CD4-positive, alpha-beta T cell (primary cell): ENCODE results near the gene LDHA. TPM values are rescaled to one million over a fixed set of nuclear protein-coding genes. Genes with fewer than 3 reads are reported as not detected.

Experiments
- ATAC-seq: fragments of 200-7000 bp; cut with Tn5 transposase; one replicate; pipeline ENCODE4 v1.10.0; 2022; ENCODE audit warnings: mild to moderate bottlenecking; ENCODE audit not compliant: poor library complexity
- CTCF ChIA-PET: fragments of 350-600 bp; sonication (Branson Sonifier 250); formaldehyde crosslinking; loops from one replicate; lab custom pipeline; 2021; ENCODE audit warnings: antibody characterized with exemption, inconsistent platforms; lab: Charles Lee
- POLR2A ChIA-PET: fragments of 350-600 bp; sonication (Branson Sonifier 250); formaldehyde crosslinking; loops from one replicate; lab custom pipeline; 2021; ENCODE audit warnings: antibody characterized with exemption, inconsistent platforms; lab: Charles Lee
- DNase-seq, 14 experiments: peaks; one replicate each; pipeline ENCODE4 v3.0.0-alpha.2; 2013 to 2020; ENCODE audit warnings: mixed read lengths in 2 of 14
- H3K27ac ChIP-seq, 2 donors: one replicate each; pipeline versions ENCODE4 v1.5.1 to v1.7.0; 2013; ENCODE audit warnings: low read length in 2 of 2, low read depth in 1 of 2, mild to moderate bottlenecking in 1 of 2
- H3K27me3 ChIP-seq, 2 experiments: 1 replicate in 1 of 2; 2 replicates in 1 of 2; pipeline versions ENCODE4 v1.6.1 to v1.7.0; 2013; ENCODE audit warnings: low read length in 2 of 2, control low read depth in 1 of 2, mild to moderate bottlenecking in 1 of 2, moderate library complexity in 1 of 2; ENCODE audit not compliant: insufficient read depth in 2 of 2, control insufficient read depth in 1 of 2
- H3K36me3 ChIP-seq: one replicate; pipeline ENCODE4 v1.6.1; 2013; ENCODE audit warnings: low read length, control low read depth; ENCODE audit not compliant: insufficient read depth
- H3K4me1 ChIP-seq: one replicate; pipeline ENCODE4 v1.6.1; 2013; ENCODE audit warnings: low read length, control low read depth; ENCODE audit not compliant: insufficient read depth
- H3K4me3 ChIP-seq: one replicate; pipeline ENCODE4 v1.5.1; 2013; ENCODE audit warnings: mild to moderate bottlenecking, low read length, moderate library complexity
- H3K9me3 ChIP-seq, 2 experiments: 1 replicate in 1 of 2; 2 replicates in 1 of 2; pipeline versions ENCODE4 v1.6.1 to v1.7.0; 2013; ENCODE audit warnings: low read length in 2 of 2, mild to moderate bottlenecking in 2 of 2, control low read depth in 1 of 2, moderate library complexity in 1 of 2; ENCODE audit not compliant: control insufficient read depth in 1 of 2, insufficient read depth in 1 of 2
- H3K27ac Mint-ChIP-seq: one replicate; pipeline ENCODE4 v1.8.0; 2020; ENCODE audit warnings: mixed read lengths
- H3K27me3 Mint-ChIP-seq: one replicate; pipeline ENCODE4 v1.8.0; 2021; ENCODE audit warnings: mixed read lengths
- H3K36me3 Mint-ChIP-seq: one replicate; pipeline ENCODE4 v1.8.0; 2021; ENCODE audit warnings: low read depth, mixed read lengths
- H3K4me1 Mint-ChIP-seq: one replicate; pipeline ENCODE4 v1.8.0; 2021; ENCODE audit warnings: low read depth, mixed read lengths
- H3K4me3 Mint-ChIP-seq: one replicate; pipeline ENCODE4 v1.8.0; 2020; ENCODE audit warnings: mild to moderate bottlenecking, mixed read lengths
- H3K9me3 Mint-ChIP-seq: one replicate; pipeline ENCODE4 v1.8.0; 2020; ENCODE audit warnings: mixed read lengths
- intact Hi-C, 2 experiments: fragments of 100-400 bp; cut with DNase I in 1 of 2; cut with micrococcal nuclease in 1 of 2; formaldehyde crosslinking; loops; one replicate each; pipeline versions ENCODE4 v1.15.1 to v1.9.0; 2023 to 2025; cut with DNase I, micrococcal nuclease
- total RNA-seq, 174 experiments: library from RNA in 2 of 174; stranded (reverse) in 2 of 174; gene quantifications; one replicate each; pipeline ENCODE4 v1.2.3 and lab custom pipeline; 2021 to 2026
- TF ChIP-seq, protein P1 (sequence below): fragments of 200-600 bp; IDR thresholded peaks from one replicate; pipeline ENCODE4 v1.8.0; 2022; ENCODE audit warnings: antibody characterized with exemption, mild to moderate bottlenecking

The LDHA gene
- total RNA-seq, 2 experiments from 2014 or later: 317 to 324 TPM

DNA sequence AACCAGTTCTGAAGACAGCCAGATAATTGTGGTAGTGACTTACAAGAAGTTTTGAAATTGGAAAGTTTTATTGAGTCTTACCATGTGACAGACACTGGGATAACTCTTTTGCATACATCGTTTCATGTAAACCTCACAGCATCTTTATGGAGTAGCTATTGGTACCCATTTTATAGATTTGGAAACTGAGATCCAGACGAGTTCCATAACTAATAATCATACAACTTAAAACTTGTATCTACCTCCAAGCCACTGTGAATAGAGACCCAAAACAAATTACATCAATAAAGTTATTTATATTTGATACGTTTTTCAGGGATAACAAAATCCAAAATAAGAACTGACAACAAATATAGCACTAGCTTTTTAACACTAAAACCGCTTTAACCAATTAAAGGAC is 35.7 kb upstream of the LDHA start:
- H3K9me3 ChIP-seq: no peaks in the 10 kb centered on the region
- no peak overlapping the region for H3K27ac Mint-ChIP-seq
- H3K9me3 Mint-ChIP-seq: no peaks in the 10 kb centered on the region
- H3K27ac ChIP-seq: no peak overlapping the region
- no peak for ATAC-seq
- no peaks in the 10 kb centered on the region for H3K4me1 ChIP-seq
- H3K36me3 Mint-ChIP-seq: peaks cover 77% of the 10 kb centered on the region
- ChIA-PET POLR2A (interaction anchor here (1.4 kb wide), 1 partner anchor 36 kb away, joined by 3 read pairs; the partner anchor contains the start of gene LDHA), CTCF (interaction anchor here (0.6 to 1.1 kb wide), 2 partner anchors 14 to 115 kb away, joined by 3 to 4 read pairs; no protein-coding TSS in a partner anchor)
- DNase-seq: no peak
- intact Hi-C loops: no loop called here
- TF ChIP-seq, protein P1, sequence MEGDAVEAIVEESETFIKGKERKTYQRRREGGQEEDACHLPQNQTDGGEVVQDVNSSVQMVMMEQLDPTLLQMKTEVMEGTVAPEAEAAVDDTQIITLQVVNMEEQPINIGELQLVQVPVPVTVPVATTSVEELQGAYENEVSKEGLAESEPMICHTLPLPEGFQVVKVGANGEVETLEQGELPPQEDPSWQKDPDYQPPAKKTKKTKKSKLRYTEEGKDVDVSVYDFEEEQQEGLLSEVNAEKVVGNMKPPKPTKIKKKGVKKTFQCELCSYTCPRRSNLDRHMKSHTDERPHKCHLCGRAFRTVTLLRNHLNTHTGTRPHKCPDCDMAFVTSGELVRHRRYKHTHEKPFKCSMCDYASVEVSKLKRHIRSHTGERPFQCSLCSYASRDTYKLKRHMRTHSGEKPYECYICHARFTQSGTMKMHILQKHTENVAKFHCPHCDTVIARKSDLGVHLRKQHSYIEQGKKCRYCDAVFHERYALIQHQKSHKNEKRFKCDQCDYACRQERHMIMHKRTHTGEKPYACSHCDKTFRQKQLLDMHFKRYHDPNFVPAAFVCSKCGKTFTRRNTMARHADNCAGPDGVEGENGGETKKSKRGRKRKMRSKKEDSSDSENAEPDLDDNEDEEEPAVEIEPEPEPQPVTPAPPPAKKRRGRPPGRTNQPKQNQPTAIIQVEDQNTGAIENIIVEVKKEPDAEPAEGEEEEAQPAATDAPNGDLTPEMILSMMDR: no peak
- no peaks in the 10 kb centered on the region for H3K27me3 ChIP-seq
- no peak overlapping the region for H3K4me3 Mint-ChIP-seq
- H3K4me1 Mint-ChIP-seq: no peaks in the 10 kb centered on the region
- H3K36me3 ChIP-seq: peaks cover 84% of the 10 kb centered on the region
- no peaks in the 10 kb centered on the region for H3K27me3 Mint-ChIP-seq
- H3K4me3 ChIP-seq: no peak overlapping the region

DNA sequence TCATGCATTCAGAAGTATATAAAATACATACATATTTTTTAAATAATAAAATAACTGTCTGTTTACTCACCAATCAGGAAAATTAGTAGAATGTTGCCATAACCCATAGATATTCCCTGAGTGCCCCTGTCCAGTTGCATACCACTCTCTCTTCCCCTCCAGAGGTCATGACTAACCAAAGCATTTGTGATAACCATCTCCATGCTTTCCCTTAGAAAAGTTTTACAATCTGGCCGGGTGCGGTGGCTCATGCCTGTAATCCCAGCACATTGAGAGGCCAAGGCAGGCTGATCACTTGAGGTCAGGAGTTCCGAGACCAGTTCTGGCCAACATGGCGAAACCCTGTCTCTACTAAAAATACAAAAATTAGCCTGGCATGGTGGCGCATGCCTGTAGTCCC is 33.2 kb upstream of the LDHA start:
- ATAC-seq (no peak), DNase-seq (no peak)
- Histone ChIP-seq H3K27ac (no peak overlapping the region), H3K4me1 (no peaks in the 10 kb centered on the region), H3K27me3 (no peaks in the 10 kb centered on the region), H3K4me3 (no peak overlapping the region), H3K9me3 (no peaks in the 10 kb centered on the region), H3K36me3 (peaks cover 92% of the 10 kb centered on the region)
- Mint-ChIP-seq H3K4me1 (no peaks in the 10 kb centered on the region), H3K36me3 (peaks cover 79% of the 10 kb centered on the region), H3K4me3 (no peak overlapping the region), H3K27ac (no peak overlapping the region), H3K9me3 (no peaks in the 10 kb centered on the region), H3K27me3 (no peaks in the 10 kb centered on the region)
- ChIA-PET POLR2A (no interaction called here), CTCF (no interaction called here)
- intact Hi-C loops: no loop called here
- TF ChIP-seq, protein P1: no peak

DNA sequence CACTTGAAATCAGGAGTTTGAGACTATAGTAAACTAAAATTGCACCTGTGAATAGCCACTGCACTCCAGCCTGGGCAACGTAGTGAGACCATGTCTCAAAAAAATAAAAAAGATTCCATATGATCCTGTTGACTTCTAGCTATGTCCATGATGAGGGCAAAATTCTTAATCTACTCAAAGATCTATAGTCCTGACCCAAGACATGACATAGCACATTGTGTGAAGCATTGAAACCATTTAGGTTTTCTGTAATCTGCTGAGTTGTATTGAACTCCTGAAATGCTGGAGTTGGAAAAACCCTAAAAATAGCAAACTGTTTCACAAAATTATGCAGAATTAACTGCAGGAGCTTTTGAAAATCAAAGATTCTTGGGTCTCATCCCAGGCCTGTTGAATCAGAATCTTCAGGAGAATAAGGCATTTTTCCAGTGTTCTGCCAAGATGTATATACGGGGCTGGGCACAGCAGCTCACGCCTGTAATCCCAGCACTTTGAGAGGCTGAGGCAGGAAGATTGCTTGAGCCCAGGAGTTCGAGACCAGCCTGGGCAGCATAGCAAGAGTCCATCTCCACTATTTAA is 29.8 kb upstream of the LDHA start:
- CTCF ChIA-PET: interaction anchor here (1.4 kb wide), 1 partner anchor 42 kb away, joined by 4 read pairs; no protein-coding TSS in a partner anchor
- POLR2A ChIA-PET: interaction anchor here (1.6 kb wide), 1 partner anchor 30 kb away, joined by 4 read pairs; the partner anchor contains the start of gene LDHA
- H3K36me3 Mint-ChIP-seq: peaks cover 60% of the 10 kb centered on the region

More for the DNA sequence above, 29.8 kb upstream of the LDHA start:
- Histone ChIP-seq H3K27ac (no peak overlapping the region), H3K9me3 (no peaks in the 10 kb centered on the region), H3K4me1 (no peaks in the 10 kb centered on the region), H3K4me3 (no peak overlapping the region), H3K27me3 (no peaks in the 10 kb centered on the region), H3K36me3 (peaks cover 78% of the 10 kb centered on the region)
- Mint-ChIP-seq H3K27me3 (no peaks in the 10 kb centered on the region), H3K27ac (no peak overlapping the region), H3K4me1 (peaks cover 11% of the 10 kb centered on the region), H3K9me3 (no peaks in the 10 kb centered on the region), H3K4me3 (no peak overlapping the region)
- intact Hi-C loops: no loop called here
- DNase-seq (no peak), ATAC-seq (no peak)
- TF ChIP-seq, protein P1: no peak
